Thyroid gland (tissue), 4 donors: Measurements from ENCODE around the gene NDUFAF8. TPM values are rescaled to one million over a fixed set of nuclear protein-coding genes. Genes with fewer than 3 reads are reported as not detected.

ENCODE experiments used
- DNase-seq, 2 donors: peaks; one replicate each; pipeline ENCODE4 v3.0.0-alpha.2; 2019
- H3K27ac ChIP-seq, 3 donors: fragments of 200-600 bp; sonication (generic); 1 replicate in 2 of 3; 2 replicates in 1 of 3; pipeline ENCODE4 v1.5.1; 2016 to 2019; ENCODE audit warnings: mild to moderate bottlenecking in 1 of 3, moderate library complexity in 1 of 3
- H3K27me3 ChIP-seq: fragments of 200-600 bp; sonication (generic); one replicate; pipeline ENCODE4 v1.5.1; 2019
- H3K36me3 ChIP-seq, 2 donors: fragments of 200-600 bp; sonication (generic); one replicate each; pipeline ENCODE4 v1.5.1; 2016 to 2019
- H3K4me1 ChIP-seq, 2 donors: fragments of 200-600 bp; sonication (generic); one replicate each; pipeline ENCODE4 v1.5.1; 2017 to 2019
- H3K4me3 ChIP-seq, 3 donors: fragments of 200-600 bp; sonication (generic); replicated peaks in 1 of 3; 1 replicate in 2 of 3; 2 replicates in 1 of 3; pipeline ENCODE4 v1.5.1; 2016; ENCODE audit warnings: mild to moderate bottlenecking in 1 of 3
- H3K9me3 ChIP-seq: fragments of 200-600 bp; sonication (generic); one replicate; pipeline ENCODE4 v1.5.1; 2017
- CTCF ChIP-seq, 6 experiments: fragments of 200-600 bp in 3 of 6; fragments of 450-650 bp in 3 of 6; sonication (generic) in 3 of 6; IDR thresholded peaks; one replicate each; pipeline ENCODE4 v1.5.1; 2016 to 2019; ENCODE audit warnings: antibody characterized with exemption in 6 of 6, mild to moderate bottlenecking in 2 of 6, inconsistent platforms in 1 of 6, moderate library complexity in 1 of 6
- POLR2A ChIP-seq, 2 donors: fragments of 450-650 bp; IDR thresholded peaks; one replicate each; pipeline ENCODE4 v1.6.1; 2017; ENCODE audit warnings: antibody characterized with exemption in 2 of 2, mild to moderate bottlenecking in 2 of 2, moderate library complexity in 1 of 2
- WGBS, 2 donors: methylation state at CpG; one replicate each; pipeline ENCODE4 v1.1.5; 2017; 5-methylcytosine and 5-hydroxymethylcytosine counted together
- intact Hi-C: fragments of 100-400 bp; cut with DNase I; formaldehyde crosslinking; loops from one replicate; pipeline ENCODE4 v1.15.1; 2023
- total RNA-seq, 4 donors: library from RNA; depleted of rRNA; stranded (reverse); fragments of >200 nt; gene quantifications; one replicate each; pipeline ENCODE4 v1.2.3, GENCODE V29; 2016

NDUFAF8 gene
- total RNA-seq, 4 donors from 2014 or later, result 17.0 to 107 (median 53.7) TPM

GRCh38 chr17:81218991-81219390, 20.1 kb upstream of the NDUFAF8 start:
- Histone ChIP-seq H3K36me3 (peaks cover 0 to 3% of the 10 kb centered on the region in 2 donors), H3K27me3 (no peaks in the 10 kb centered on the region), H3K4me1 (peaks cover 12 to 16% of the 10 kb centered on the region in 2 donors), H3K4me3 (no peak overlapping the region), H3K9me3 (no peaks in the 10 kb centered on the region), H3K27ac (no peak overlapping the region)
- intact Hi-C loops, result no loop called here
- WGBS, 2 donors, result 95 to 96% methylated on average over 11 of the region's 11 CpGs
- TF ChIP-seq CTCF (IDR thresholded peaks at IDR 0.05), result no peak
- no peak for DNase-seq

GRCh38 chr17:81219476-81220180, 19.5 kb upstream of the NDUFAF8 start:
- H3K27ac ChIP-seq, result no peak overlapping the region
- H3K27me3 ChIP-seq, result no peaks in the 10 kb centered on the region
- H3K36me3 ChIP-seq, result peaks cover 0 to 3% of the 10 kb centered on the region in 2 donors
- intact Hi-C loops, result loop anchor here (10.0 kb wide), 1 partner anchor 185 kb away; the partner anchor contains the start of gene BAIAP2
- H3K4me3 ChIP-seq, result no peak overlapping the region
- TF ChIP-seq CTCF (IDR thresholded peaks at IDR 0.05) (no peak), POLR2A (IDR thresholded peaks at IDR 0.05) (no peak)
- no peak for DNase-seq
- peaks cover 12 to 16% of the 10 kb centered on the region in 2 donors for H3K4me1 ChIP-seq
- WGBS, 2 donors, result 92 to 97% methylated on average over 18 to 22 of the region's 24 CpGs
- no peaks in the 10 kb centered on the region for H3K9me3 ChIP-seq

GRCh38 chr17:81221371-81221841, 17.7 kb upstream of the NDUFAF8 start:
- no peak overlapping the region for H3K4me3 ChIP-seq
- DNase-seq, result no peak
- intact Hi-C loops, result loop anchor here (10.0 kb wide), 1 partner anchor 187 kb away; the partner anchor contains the start of gene BAIAP2
- no peaks in the 10 kb centered on the region for H3K9me3 ChIP-seq
- peaks cover 0 to 3% of the 10 kb centered on the region in 2 donors for H3K36me3 ChIP-seq
- no peaks in the 10 kb centered on the region for H3K27me3 ChIP-seq
- H3K4me1 ChIP-seq, result peaks cover 12 to 16% of the 10 kb centered on the region in 2 donors
- TF ChIP-seq CTCF (IDR thresholded peaks at IDR 0.05) (no peak), POLR2A (IDR thresholded peaks at IDR 0.05) (no peak)
- 63 to 73% methylated on average over 11 of the region's 11 CpGs for WGBS, 2 donors
- H3K27ac ChIP-seq, result no peak overlapping the region

DNA sequence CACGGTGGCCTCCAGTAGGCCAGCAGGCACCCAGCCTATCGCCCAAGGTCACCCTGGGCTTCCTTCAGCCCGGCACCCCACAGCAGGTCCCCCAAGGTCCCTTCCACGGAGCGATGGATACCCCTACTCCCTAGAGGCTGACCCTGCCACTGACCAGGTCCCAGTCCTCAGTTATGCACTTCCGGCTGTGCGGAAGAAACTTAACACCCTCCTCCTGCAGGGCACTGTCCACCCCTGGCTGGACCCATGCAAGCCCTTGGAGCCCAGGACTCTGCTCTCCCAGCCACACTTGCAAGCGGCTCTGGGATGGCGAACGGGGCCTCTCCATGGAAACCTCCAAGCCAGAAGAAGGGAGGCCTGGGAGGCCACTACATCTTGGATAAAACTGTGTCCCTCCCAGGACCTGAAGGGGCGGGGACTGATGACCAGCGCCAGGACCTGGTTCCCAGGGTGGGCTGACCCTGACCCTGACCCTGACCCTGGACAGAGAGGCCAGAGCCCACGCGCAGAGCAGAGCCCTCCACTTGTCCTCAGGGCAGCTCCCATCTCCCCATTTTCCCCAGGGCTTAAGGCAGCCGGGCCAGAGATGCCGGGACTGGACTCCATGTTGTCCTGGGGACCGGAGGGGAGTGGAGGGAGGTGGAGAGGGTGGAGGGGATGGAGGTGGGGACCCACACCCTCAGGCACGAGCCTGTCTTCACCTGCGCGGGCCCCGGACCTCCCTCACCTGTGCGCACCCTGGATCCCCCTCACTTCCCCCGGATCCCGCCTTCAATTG, 17.1 kb upstream of the NDUFAF8 start:
- DNase-seq, result peak in 1 of 2 donors; percentile 21
- Histone ChIP-seq H3K36me3 (peaks cover 0 to 3% of the 10 kb centered on the region in 2 donors), H3K4me3 (peak overlapping the region in 2 of 3 donors; percentile 58 to 62), H3K27ac (no peak overlapping the region), H3K9me3 (no peaks in the 10 kb centered on the region), H3K27me3 (no peaks in the 10 kb centered on the region), H3K4me1 (peaks cover 12 to 16% of the 10 kb centered on the region in 2 donors)
- TF ChIP-seq POLR2A (IDR thresholded peaks at IDR 0.05) (no peak), CTCF (IDR thresholded peaks at IDR 0.05) (no peak)
- intact Hi-C loops, result loop anchor here (10.0 kb wide), 1 partner anchor 187 kb away; the partner anchor contains the start of gene BAIAP2
- WGBS, 2 donors, result 0 to 18% methylated on average over 7 to 15 of the region's 24 CpGs
